H1 (cell line): ENCODE results near the gene DIP2C. TPM values are rescaled to one million over a fixed set of nuclear protein-coding genes. Genes with fewer than 3 reads are reported as not detected.

Experiments used
- ATF3 ChIP-seq: IDR thresholded peaks from 2 replicates; pipeline ENCODE4 v1.6.1; 2011; ENCODE audit warnings: low read depth, mild to moderate bottlenecking, low read length; ENCODE audit not compliant: insufficient read depth
- CBX5 ChIP-seq: fragments of 300-800, 300-1000 bp; sonication (generic); IDR thresholded peaks from 2 replicates; pipeline ENCODE4 v1.7.1; 2016; ENCODE audit warnings: antibody characterized with exemption, low read length, low read depth
- CHD7 ChIP-seq: fragments of 300-600 bp; sonication (generic); IDR thresholded peaks from 2 replicates; pipeline ENCODE4 v1.7.1; 2012; ENCODE audit warnings: low read length, moderate library complexity, mild to moderate bottlenecking, inconsistent platforms; ENCODE audit not compliant: insufficient replicate concordance
- EP300 ChIP-seq, 2 experiments: IDR thresholded peaks; 1 replicate in 1 of 2; 2 replicates in 1 of 2; pipeline ENCODE4 v1.6.1; 2011 to 2012; ENCODE audit warnings: low read depth in 2 of 2, low read length in 2 of 2, mild to moderate bottlenecking in 2 of 2, borderline replicate concordance in 1 of 2, inconsistent platforms in 1 of 2, moderate library complexity in 1 of 2
- NANOG ChIP-seq: IDR thresholded peaks from 2 replicates; pipeline ENCODE4 v1.6.1; 2011; ENCODE audit warnings: low read length, low read depth, mild to moderate bottlenecking, inconsistent platforms; ENCODE audit not compliant: insufficient read depth, poor library complexity, severe bottlenecking
- PHF8 ChIP-seq: fragments of 200-600 bp; sonication (generic); conservative IDR thresholded peaks from 2 replicates; pipeline ENCODE4 v1.7.1; 2012; ENCODE audit warnings: low read depth, mild to moderate bottlenecking, inconsistent platforms, low read length, moderate library complexity
- USF2 ChIP-seq: IDR thresholded peaks from 2 replicates; pipeline ENCODE4 v1.6.1; 2011; ENCODE audit warnings: low read length, improper control_type of control experiment
- polyA plus RNA-seq, 7 experiments: library from polyadenylated mRNA; depleted of rRNA in 3 of 7; stranded (reverse) in 5 of 7; unstranded in 2 of 7; fragments of >200 nt in 5 of 7; fragments of 200-250 nt in 2 of 7; gene quantifications; 1 replicate in 5 of 7; 2 replicates in 1 of 7; 4 replicates in 1 of 7; pipeline versions ENCODE4 v1.2.1 to v1.2.3, GENCODE V29; 2011 to 2013; ENCODE audit warnings: missing spikeins in 2 of 7, mixed read lengths in 2 of 7
- total RNA-seq: library from RNA; stranded (reverse); fragmentation: NEBNext Ultra II Directional; extraction: Animal tissue kit (Norgen Biotek cat#: 25700); gene quantifications from 2 replicates; pipeline ENCODE4 v1.2.1, GENCODE V29; 2021

The DIP2C gene
- total and polyA plus RNA-seq, 2 of the 8 experiments (the other 6 are each of a cell fraction or from before 2014, with no cell fraction given) = 3.8 to 9.3 TPM

GRCh38 chr10:546451-546850, 143.0 kb downstream of the DIP2C start (continued):
- TF ChIP-seq CHD7 = no peak
- no peak for TF ChIP-seq EP300 (IDR thresholded peaks at IDR 0.05; ENCODE audit: borderline replicate concordance in 1 of 2, low read depth in 2 of 2, low read length in 2 of 2)
- TF ChIP-seq USF2 = no peak
- no peak for TF ChIP-seq PHF8
- TF ChIP-seq CBX5 = no peak
- TF ChIP-seq ATF3 = no peak
- no peak for TF ChIP-seq NANOG
